Right lobe of liver (tissue), 4 donors: ENCODE data around the gene HBG1.

Experiments
- POLR2A ChIP-seq: fragments of 450-650 bp; IDR thresholded peaks from one replicate; pipeline ENCODE4 v1.6.1; 2017; ENCODE audit warnings: antibody characterized with exemption, mild to moderate bottlenecking
- TF ChIP-seq, protein P1 (sequence below), 4 donors: fragments of 200-600 bp in 3 of 4; fragments of 450-650 bp in 1 of 4; IDR thresholded peaks; one replicate each; pipeline versions ENCODE4 v1.5.1 to v1.8.0; 2016 to 2022; ENCODE audit warnings: antibody characterized with exemption in 4 of 4, mild to moderate bottlenecking in 2 of 4
- donor health status: DM: no; HTN: no; CAD: no.
- donor health status: DM: no; HTN: no; CAD: no.
- donor health status: DM: no; HTN: yes; CAD: no.

DNA sequence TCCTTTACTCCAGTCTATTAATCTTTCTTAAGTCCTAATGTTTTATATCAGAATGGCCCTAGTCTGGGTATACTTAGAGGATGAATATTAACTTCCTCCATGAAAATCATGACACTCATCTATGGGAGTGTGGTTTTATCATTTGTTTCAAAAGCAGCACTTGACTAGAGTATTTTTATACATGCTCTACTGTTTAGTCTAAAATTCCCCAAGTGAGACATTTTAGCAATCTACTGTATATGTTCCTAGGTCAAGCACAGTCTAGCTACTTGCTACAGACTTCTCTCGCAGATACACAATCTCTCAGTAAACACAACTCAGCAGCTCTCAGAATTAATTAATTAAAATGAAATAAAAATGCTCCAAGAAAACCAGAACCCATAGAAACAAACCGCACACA, 19.9 kb downstream of the HBG1 start:
- TF ChIP-seq, protein P1, sequence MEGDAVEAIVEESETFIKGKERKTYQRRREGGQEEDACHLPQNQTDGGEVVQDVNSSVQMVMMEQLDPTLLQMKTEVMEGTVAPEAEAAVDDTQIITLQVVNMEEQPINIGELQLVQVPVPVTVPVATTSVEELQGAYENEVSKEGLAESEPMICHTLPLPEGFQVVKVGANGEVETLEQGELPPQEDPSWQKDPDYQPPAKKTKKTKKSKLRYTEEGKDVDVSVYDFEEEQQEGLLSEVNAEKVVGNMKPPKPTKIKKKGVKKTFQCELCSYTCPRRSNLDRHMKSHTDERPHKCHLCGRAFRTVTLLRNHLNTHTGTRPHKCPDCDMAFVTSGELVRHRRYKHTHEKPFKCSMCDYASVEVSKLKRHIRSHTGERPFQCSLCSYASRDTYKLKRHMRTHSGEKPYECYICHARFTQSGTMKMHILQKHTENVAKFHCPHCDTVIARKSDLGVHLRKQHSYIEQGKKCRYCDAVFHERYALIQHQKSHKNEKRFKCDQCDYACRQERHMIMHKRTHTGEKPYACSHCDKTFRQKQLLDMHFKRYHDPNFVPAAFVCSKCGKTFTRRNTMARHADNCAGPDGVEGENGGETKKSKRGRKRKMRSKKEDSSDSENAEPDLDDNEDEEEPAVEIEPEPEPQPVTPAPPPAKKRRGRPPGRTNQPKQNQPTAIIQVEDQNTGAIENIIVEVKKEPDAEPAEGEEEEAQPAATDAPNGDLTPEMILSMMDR (IDR thresholded peaks at IDR 0.05): no peak
- no peak for TF ChIP-seq POLR2A
